ENCODE measurements around the gene PRDM11.

- TF ChIP-seq TAF1 (IDR thresholded peaks at IDR 0.05; ENCODE audit: low read depth, low read length) (no peak), POLR2A (IDR thresholded peaks at IDR 0.05; ENCODE audit: low read depth, low read length) (no peak), POLR2AphosphoS5 (IDR thresholded peaks at IDR 0.05; ENCODE audit: low read depth, low read length) (no peak), PAX5 (IDR thresholded peaks at IDR 0.05; ENCODE audit: insufficient read depth, low read length, severe bottlenecking) (no peak), SPI1 (IDR thresholded peaks at IDR 0.05; ENCODE audit: low read depth, low read length) (no peak), POU2F2 (IDR thresholded peaks at IDR 0.05; ENCODE audit: low read depth, low read length) (no peak)
Measured at GRCh38 chr11:45248501-45249011, 102.1 kb downstream of the PRDM11 start.
